PC-9 (cell line): Measurements from ENCODE around the gene PTPRF.

ENCODE experiments used
- EZH2 ChIP-seq: fragments of 200-600 bp; sonication (generic); IDR thresholded peaks from 2 replicates; pipeline ENCODE4 v1.8.0; 2017; ENCODE audit warnings: antibody characterized with exemption, low read depth
- TF ChIP-seq, protein P1 (sequence below): fragments of 200-600 bp; sonication (generic); conservative IDR thresholded peaks from 2 replicates; pipeline ENCODE4 v1.6.1; 2017; ENCODE audit warnings: mixed run types, antibody characterized with exemption, mild to moderate bottlenecking, moderate library complexity

DNA sequence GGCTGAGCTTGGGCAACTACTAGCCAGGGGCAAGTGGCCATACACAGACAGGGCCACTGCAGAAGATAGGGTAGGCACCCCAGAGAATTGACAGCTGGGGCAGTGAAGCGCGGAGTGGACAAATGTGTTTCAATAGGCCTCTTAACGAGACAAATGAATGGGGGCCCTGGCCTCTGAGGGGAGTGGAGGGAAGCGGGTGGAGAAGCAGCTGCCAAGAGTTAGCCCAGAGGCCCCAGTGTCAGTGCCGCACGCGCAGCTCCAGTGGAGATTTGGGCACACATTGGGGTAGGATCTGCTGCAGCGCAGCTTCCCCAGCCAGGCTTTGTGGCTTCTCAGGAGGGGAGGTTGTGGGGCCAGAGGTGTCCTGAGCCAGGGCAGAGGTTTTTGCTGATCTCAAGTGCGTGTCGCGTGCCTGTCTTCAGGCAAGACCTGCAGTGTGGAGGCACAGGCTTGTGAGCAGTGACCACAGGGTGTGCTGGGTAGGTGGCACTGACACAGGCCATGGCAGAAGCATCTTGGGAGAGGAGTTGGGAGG lies 16.9 kb downstream of the PTPRF start:
- TF ChIP-seq, protein P1, sequence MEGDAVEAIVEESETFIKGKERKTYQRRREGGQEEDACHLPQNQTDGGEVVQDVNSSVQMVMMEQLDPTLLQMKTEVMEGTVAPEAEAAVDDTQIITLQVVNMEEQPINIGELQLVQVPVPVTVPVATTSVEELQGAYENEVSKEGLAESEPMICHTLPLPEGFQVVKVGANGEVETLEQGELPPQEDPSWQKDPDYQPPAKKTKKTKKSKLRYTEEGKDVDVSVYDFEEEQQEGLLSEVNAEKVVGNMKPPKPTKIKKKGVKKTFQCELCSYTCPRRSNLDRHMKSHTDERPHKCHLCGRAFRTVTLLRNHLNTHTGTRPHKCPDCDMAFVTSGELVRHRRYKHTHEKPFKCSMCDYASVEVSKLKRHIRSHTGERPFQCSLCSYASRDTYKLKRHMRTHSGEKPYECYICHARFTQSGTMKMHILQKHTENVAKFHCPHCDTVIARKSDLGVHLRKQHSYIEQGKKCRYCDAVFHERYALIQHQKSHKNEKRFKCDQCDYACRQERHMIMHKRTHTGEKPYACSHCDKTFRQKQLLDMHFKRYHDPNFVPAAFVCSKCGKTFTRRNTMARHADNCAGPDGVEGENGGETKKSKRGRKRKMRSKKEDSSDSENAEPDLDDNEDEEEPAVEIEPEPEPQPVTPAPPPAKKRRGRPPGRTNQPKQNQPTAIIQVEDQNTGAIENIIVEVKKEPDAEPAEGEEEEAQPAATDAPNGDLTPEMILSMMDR = no peak
- TF ChIP-seq EZH2 = no peak
